TTC549 (cell line): ENCODE results near the gene SLC6A5.
"Not testable (repeated sequence)": the region's sequence is repeated elsewhere in the genome, so short reads cannot be mapped to it uniquely, and the experiment has no call there.

Source experiments
- FAIRE-seq: peaks from 2 replicates; lab custom pipeline; 2012; peaks lifted over from hg19 to GRCh38; lab: Jason Lieb, UNC

The SLC6A5 gene

DNA sequence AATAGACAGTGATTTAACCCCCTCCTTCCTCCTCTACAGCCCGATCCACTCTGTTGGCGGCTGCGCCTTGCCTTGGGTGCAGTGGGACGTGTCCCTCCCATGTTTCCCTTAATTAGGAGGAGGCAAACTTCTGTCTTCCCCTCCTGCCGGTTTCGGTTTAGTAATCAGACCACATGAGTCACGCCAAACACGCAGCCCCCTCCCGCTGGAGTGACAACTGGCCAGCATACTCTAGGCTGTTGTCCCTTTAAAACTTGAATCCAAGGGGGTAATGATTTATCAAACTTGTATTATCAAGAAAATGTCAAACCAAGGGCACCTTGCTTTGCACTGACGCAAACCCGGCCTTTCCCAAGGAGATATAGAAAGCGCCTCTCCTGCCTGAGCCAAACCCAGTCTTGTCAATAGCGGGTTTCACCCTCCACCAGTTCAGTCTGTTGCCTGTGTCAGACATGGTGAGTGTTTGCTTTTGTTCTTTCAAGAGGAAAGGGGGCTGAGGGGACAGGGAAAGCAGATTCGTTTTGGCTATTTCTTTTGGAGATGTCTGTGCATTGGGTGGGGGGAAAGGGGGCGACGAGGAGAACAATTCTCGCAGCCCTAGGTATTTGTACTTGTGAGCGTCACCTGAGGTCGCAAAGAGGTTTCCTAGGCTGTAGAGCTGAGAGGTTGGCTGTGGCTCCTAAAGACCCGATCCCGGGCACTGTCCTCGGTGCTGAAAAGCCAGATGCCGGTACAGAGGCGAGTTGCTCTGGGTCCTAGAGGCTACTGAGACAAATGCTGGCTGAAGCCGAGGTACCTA lies at the start of gene SLC6A5:
TSS of gene SLC6A5 (plus strand) at position 388 of the 799 bp plus-strand sequence. CDS start at position 453, 65 bp downstream.
- no peak for FAIRE-seq

DNA sequence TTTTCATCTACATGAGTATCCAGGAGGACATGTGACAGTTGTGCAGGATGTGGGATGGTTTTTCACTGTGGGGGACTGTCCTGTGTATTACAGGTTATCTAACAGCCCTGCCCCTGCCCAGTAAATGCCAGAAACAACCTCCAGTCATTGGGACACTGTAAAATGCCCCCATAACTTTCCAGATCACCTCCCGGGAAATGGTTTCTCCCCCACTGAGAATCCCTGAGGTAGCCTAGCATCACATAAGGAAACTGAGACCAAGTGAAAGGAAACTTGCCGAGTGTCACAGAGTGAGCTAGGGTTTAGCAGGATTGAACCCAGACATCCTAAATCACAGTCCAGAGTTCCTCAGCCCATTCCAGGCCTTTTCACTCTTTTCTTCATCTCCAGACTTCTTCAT lies 48.3 kb upstream of the SLC6A5 start:
- FAIRE-seq = no peak

DNA sequence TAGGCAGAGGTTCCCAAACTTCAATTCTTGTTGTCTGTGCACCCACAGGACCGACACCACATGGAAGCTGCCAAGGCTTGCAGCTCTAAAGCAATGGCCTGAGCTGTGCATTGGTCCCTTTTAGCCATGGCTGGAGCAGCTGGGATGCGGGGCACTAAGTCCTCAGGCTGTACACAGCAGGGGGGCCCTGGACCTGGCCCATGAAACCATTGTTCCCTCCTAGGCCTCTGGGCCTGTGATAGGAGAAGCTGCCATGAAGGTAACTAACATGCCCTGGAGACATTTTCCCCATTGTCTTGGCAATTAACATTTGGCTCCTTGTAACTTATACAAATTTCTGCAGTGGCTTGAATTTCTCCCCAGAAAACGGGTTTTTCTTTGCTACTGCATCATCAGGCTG lies 43.6 kb upstream of the SLC6A5 start:
- FAIRE-seq = no peak

DNA sequence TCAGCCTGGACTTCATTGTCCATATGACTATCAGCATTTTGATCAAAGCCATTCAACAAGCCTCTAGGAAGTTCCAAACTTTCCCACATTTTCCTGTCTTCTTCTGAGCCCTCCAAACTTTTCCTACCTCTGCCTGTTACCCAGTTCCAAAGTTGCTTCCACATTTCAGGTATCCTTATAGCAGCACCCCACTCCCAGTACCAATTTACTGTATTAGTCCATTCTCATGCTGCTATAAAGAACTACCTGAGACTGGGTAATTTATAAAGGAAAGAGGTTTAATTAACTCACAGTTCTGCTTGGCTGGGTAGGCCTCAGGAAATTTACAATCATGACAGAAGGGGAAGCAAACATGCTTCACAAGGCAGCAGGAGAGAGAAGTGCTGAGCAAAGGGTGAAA lies 43.0 kb upstream of the SLC6A5 start:
- FAIRE-seq = not testable (repeated sequence)

DNA sequence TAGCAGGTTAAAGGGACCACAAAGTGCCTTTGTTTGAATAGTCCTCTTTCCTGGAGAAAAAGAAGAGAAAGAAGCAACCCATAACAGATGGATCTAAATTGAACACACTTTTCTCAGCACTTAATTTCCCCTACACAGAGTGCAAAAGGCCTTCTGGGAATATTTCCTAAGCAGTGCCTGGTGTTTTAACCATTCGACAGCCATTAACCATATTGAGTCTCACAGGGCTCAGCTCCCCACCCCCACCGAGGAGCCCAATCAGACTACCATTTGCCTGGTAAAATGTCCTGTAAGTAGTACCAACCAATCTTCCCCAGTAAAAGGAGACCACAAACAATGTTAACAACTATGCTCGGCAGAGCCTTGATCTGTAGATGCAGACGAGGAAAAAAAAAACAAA lies 40.7 kb upstream of the SLC6A5 start:
- no peak for FAIRE-seq

DNA sequence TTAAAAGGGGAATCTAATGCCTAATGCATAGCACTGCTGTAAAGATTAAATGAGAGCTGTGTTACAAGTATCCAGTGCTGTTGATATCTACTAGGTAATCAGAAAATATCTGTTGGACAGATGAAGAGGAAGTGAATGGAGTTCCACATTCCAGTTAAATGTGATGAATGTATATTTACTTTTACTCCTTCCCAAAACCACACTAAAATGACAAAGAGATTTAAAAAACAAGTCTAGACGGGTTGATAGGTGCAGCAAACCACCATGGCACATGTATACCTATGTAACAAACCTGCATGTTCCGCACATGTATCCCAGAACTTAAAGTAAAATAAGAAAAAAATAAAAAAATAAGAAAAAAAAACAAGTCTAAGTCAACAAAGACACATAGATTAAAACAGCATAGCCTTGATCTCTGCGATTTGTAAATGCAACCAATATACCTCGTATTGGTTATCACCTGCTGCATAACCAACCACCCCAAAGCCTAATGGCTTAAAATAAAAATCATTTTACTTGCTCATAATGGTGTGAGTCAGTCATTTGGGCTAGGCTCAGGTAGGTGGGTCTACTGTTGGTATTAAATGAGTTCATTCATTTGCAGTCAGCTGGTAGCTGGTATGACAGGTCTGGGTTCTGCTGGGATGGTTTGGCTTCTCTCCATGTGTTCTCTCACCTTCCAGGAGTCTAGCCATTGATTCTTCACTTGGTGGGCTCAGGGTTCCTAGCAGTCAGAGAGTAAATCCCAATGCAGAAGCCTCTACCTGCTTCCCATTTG lies 39.7 kb upstream of the SLC6A5 start:
- no peak for FAIRE-seq

DNA sequence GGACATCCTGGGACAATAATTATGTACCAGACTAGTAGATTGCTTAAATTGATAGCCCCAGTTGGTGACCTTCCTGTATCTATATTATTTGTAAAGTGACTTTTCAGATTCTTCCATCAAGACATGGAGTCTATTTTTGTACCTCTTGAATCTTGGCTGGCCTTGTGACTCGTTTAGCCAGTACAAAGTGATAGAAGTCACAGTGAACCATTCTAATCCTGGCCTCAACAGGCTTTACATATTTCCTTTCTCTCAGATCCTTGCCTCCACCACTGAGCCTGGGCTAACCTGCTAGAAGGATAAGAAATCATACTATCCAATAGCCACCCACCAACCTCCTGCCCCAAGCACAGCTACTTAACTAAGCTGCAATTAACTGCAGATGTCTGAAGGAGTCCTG lies 37.5 kb upstream of the SLC6A5 start:
- FAIRE-seq = no peak

DNA sequence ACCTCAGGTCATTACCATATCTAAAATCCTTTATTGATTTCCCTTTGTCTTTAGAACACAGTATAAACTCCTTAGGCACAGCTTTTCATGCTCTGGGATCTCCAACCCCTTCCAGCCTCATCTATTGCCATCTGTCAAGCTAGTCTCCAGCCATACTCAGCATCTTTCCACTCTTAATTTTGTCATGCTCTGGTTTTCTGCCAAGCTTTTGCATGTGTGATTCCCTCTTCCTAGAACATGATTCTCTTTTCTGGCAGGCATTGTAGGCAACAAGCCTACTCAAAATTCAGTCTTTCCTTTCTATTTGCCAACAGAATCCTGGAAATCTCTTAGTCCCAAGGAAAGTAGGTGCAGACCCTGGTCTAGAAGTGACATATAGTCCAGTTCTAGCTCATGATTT lies 35.5 kb upstream of the SLC6A5 start:
- FAIRE-seq = no peak

DNA sequence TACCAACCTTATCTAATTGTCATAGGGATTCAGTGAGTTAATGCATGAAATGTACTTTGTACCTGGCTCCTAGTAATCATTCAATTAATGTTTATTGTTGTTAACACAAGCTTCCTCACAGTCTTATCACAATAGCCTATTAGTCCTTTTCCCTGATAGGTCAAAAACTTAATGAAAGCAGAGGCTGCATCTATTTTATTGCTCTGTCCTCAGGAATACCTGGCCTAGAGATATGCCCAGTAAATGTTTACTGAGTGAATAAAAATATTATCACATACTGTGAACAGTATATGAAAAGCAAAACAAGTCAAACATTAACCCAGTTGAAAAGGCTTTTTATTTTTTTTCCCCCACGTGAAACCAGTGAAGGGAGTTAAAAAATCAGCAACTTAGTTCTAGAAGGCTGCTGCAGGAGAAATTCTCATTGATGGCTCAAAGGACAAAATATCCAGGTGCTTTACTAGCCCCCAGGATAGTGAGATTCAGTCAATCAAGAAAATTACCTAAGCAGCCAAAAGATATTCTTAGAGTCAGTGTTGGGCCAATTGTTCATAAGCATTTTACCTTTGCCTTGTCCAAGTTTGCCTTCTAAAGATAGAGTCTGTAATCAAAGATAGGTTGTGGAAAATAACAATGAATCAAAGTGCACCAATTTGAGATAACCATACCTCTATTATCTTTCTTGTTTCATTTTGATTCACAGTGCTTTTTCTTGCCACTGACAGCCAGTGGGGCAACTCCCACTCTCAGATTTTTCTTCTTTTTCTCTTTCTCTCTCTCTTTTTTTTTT lies 34.4 kb upstream of the SLC6A5 start:
- no peak for FAIRE-seq

DNA sequence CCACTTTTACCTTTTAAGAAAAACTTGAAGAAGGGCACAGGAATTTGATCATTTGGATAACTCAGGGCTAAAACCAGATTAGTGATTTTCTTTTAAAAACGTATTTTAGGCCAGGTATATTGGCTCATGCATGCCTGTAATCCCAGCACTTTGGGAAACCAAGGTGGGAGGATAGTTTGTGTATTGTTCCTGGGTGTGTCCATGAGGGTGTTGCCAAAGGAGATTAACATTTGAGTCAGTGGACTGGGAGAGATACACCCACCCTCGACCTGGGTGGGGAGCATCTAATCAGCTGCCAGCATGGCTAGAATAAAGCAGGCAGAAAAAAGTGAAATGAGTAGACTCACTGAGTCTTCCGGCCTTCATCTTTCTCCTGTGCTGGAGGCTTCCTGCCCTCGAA lies 33.3 kb upstream of the SLC6A5 start:
- FAIRE-seq = not testable (repeated sequence)

DNA sequence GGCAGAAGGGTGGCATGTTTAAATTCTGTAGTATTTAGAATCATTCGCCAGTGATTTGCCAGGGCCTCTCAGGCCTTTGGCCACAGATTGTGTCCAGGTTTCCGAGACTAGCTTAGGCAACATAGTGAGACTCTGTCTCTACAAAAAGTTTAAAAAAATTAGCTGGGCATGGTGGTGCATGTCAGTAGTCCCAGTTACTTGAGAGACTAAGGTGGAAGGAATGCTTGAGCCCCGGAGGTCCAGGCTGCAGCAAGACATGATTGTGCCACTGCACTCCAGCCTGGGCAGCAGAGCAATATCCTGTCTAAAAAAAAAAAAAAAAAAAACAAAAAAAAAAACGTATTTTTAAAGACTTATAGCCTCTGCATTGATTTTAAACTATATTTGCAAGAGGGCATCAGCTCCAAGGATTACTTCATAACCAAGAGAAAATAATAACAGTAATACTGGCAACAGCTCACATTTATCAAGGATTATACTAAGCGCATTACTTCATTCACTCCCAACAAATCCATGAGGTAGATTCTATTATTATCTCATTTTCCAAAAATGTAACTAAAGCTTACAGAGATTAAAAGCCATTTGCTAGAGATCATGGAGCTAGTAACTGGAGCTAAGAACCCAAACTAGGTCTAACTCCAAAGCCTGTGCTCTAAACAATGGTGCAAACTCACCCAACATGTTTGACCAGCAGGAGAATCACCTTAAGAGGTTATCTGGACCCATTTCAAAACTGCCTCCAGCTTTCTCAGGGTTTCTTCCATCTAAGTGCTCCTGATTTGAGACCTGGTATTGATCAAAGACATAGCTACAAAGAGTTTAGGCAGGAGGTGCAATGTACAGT lies 32.6 kb upstream of the SLC6A5 start:
- no peak for FAIRE-seq

DNA sequence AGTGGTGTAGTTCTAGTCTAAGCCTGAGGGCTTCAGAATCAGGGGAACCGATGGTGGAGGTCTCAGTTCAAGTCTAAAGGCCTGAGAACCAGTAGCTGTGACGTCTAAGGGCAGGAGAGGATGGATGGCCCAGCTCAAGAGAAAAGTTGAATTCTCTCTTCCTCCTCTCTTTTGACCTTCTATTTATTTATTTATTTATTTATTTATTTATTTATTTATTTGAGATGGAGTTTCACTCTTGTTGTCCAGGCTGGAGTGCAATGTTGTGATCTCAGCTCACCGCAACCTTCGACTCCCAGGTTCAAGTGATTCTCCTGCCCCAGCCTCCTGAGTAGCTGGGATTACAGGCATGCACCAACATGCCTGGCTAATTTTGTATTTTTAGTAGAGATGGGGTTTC lies 19.7 kb upstream of the SLC6A5 start:
- not testable (repeated sequence) for FAIRE-seq

DNA sequence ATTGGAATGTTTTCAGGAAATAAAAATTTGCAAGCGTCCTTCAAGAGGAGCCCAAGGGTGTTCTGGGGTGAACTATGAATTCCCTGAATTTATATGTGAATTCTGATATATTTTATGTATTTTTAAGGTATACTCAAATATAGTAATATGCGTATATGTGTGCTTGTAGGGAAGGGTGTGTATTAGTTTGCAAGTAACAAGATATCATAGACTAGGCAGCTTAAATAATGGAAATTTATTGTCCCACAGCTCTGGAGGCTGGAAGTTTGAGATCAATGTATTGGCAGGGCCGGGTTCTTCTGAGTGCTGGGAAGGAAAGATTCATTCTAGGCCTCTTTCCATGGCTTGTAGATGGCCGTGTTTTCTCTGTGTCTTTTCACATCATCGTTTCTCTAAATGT lies 16.2 kb upstream of the SLC6A5 start:
- FAIRE-seq = no peak

DNA sequence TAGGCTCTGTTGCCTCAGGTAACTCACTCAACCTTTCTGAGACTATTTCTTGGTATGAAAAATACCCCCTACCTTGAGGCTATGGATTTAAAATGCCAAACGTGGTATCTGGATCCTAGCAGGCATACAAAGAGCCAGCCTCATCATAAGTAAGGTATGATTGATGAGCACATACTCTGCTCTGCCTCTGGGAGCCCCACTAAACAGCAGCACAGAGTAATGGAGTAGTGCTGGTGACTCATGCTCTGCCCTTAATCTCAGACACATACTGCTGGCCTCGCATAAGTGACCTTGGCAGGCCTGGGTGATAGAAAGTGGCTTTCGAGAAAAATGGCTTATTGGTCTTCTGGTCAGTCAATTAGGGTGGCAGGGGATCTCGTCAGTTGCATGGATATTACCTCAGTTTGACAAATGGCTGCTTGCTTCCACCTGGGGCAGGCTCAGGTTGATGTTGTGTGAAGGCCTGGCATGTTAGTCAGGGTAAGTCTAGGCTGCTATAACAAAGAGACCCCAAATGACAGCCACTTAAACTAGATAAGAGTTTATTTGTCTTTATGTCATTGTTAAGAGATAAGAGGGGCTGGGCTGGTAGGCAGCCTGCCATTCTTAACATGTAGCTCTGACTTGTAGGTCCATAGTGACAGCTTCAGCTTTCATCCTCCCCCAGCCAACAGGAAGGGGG lies 15.2 kb upstream of the SLC6A5 start:
- no peak for FAIRE-seq

DNA sequence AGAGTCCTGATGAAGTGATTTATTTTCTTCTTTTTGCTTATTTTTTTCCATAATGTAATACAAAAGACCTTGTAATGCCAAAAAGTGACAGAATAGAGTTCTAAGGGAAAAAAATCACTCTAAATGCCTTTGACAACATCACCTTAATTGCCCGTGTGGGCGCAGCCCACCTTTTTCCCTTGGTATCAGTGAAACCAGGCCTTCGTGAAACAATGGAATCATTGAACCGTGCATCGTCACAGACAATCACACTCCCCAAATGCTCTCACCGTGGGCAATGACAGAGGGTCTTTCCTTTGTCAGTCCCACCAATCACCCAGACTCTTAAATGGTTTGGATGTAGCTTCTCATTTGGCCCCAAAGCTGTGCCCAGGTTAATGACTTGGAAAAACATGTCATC lies 9.6 kb upstream of the SLC6A5 start:
- FAIRE-seq = no peak

DNA sequence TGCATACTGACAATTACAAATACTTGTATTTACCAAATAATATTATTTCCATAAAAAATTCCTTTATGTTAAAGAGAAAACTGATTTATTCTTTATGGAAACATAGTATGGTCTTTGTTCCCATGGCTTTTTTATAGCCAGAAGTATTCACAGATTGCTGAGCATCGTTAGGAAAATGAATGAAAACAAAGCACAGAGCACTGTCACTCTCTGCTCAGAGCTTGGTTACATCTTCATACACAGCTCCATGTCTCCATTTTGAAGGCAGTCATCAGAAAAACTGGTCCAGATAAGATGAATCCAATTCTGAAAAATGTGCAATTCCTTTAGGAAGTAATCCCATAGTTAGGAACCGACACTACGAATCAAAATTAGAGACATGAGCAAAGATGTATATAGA lies 9.0 kb upstream of the SLC6A5 start:
- no peak for FAIRE-seq

DNA sequence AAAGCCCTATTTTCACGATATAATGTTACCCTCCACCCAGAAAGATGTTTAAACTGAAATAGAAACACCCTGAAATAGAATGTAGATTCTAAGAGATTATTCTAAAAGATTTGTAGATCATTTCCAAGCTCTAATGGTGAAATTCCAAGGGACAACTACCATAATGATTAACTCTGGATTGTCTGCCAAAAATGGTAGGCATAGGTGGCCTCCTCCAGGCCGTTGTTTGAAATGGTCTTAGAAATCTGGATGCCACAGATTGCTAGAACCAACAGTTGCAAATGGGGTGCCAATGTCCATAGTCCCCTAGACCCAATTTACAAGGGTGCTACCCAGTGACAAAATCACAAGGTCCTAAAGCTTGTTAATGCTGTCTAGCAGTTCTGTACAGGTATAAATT lies 6.7 kb upstream of the SLC6A5 start:
- no peak for FAIRE-seq

DNA sequence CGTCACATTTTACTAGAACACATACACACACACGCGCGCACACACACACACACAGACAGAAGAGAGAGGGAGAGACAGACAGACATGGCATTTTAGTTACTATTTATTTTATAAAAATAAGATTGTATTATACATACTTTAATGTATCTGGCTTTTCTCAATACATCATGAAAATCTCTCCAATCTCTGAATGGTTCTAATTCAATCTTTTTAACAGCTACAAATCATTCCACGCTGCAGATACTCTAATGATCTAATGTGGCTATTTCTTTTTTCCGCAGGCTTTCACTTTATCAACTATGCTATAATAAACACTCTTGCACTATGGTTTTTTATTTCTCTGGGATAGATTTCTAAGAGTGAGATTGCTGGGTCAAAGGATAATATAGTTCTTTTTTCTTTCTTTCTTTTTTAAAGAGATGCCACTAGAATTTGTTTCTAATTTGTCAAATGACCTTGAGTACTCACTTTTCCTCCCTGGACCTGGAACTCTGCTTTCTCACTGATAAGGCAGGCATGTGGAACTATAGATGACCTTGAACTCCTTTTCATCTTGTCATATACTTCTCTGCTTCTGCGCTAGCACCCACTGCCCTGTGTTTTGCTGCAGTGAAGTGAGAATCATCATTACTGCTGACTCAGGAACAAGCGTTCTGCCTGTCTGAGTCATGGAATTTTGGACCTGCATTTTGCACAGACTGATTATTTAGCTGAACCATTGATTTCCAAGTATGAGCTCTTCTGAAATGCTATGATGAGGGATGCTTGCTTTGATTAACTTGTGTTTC lies 4.9 kb upstream of the SLC6A5 start:
- no peak for FAIRE-seq

DNA sequence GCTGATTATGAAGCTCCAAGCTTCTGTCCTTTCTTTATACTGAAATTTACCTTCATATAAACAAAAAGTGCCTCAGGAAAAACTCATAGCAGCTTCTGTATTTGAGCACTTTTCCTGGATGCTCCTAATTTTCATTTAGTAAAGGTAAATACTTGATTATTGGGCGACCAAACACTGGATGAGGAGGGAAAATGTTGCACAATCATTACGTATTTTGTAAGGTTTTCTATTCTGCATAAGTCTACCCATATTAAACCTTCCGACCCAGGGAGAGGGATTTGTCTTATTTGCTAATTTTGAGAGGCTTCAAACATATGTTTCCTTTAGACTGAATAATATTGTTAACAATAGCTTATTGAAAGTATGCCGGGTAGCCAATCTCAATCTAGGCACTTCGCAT lies 4.3 kb upstream of the SLC6A5 start:
- no peak for FAIRE-seq
